HepG2 (cell line): ENCODE results near the gene SAMD9. TPM values are rescaled to one million over a fixed set of nuclear protein-coding genes. Genes with fewer than 3 reads are reported as not detected.

Experiments used
- ATAC-seq: fragments of 200-7000 bp; cut with Tn5 transposase; 3 replicates; pipeline ENCODE4 v1.9.1; 2020; ENCODE audit warnings: mild to moderate bottlenecking, moderate library complexity
- BruUV-seq: library from RNA; stranded (reverse); fragments of 400-500 nt; replicated peaks from 2 replicates; lab custom pipeline; 2021; lab: Mats Ljungman, UMichigan
- CTCF ChIA-PET: fragments of 300-600 bp; formaldehyde crosslinking; extraction: SDS; loops from one replicate; lab custom pipeline; 2021; ENCODE audit warnings: low total read pairs, inconsistent platforms, low intra/inter-chr PET ratio; lab: Yijun Ruan, JAX
- POLR2A ChIA-PET: fragments of 350-600 bp; sonication (Branson Sonifier 250); formaldehyde crosslinking; loops from one replicate; lab custom pipeline; 2020; ENCODE audit warnings: antibody characterized with exemption, inconsistent platforms; lab: Yijun Ruan, JAX
- DNase-seq: peaks from one replicate; pipeline ENCODE4 v3.0.0-alpha.2; 2015; ENCODE audit warnings: low spot score
- FAIRE-seq: peaks from 3 replicates; lab custom pipeline; 2011; peaks lifted over from hg19 to GRCh38; lab: Jason Lieb, UNC
- H2AFZ ChIP-seq: one replicate; pipeline ENCODE4 v1.6.1; 2011; ENCODE audit warnings: low read length, inconsistent platforms
- H3K27ac ChIP-seq: fragments of 300-600 bp; 3 replicates; pipeline ENCODE4 v1.8.0; 2011; ENCODE audit warnings: mixed run types, mild to moderate bottlenecking, mixed read lengths, low read length, inconsistent platforms; ENCODE audit not compliant: insufficient read depth; ENCODE audit errors: extremely low read length
- H3K27me3 ChIP-seq, 2 experiments: fragments of 200-600 bp in 1 of 2; 2 replicates in 1 of 2; 3 replicates in 1 of 2; pipeline versions ENCODE4 v1.6.0 to v1.8.0; 2011; ENCODE audit warnings: low read length in 2 of 2, mild to moderate bottlenecking in 2 of 2, moderate library complexity in 2 of 2, inconsistent platforms in 1 of 2; ENCODE audit not compliant: insufficient read depth in 2 of 2, control insufficient read depth in 1 of 2
- H3K36me3 ChIP-seq, 2 experiments: fragments of 200-600 bp in 1 of 2; replicated peaks in 1 of 2; 2 replicates in 1 of 2; 3 replicates in 1 of 2; pipeline versions ENCODE4 v1.5.1 to v1.8.0; 2011; ENCODE audit warnings: low read length in 2 of 2, inconsistent platforms in 1 of 2; ENCODE audit not compliant: insufficient read depth in 2 of 2, control insufficient read depth in 1 of 2
- H3K4me1 ChIP-seq: 2 replicates; pipeline ENCODE4 v1.5.1; 2012; ENCODE audit warnings: low read length, inconsistent platforms; ENCODE audit not compliant: insufficient read depth
- H3K4me2 ChIP-seq: 2 replicates; pipeline ENCODE4 v1.6.0; 2011; ENCODE audit warnings: low read depth, low read length, inconsistent platforms
- H3K4me3 ChIP-seq, 3 experiments: fragments of 200-600 bp in 1 of 3; sonication (generic), shearing (Covaris generic) in 1 of 3; replicated peaks in 1 of 3; 2 replicates each; pipeline ENCODE4 v1.5.1; 2011 to 2016; ENCODE audit warnings: low read length in 3 of 3, inconsistent platforms in 2 of 3, low read depth in 2 of 3, mild to moderate bottlenecking in 2 of 3, control low read depth in 1 of 3, mixed read lengths in 1 of 3; ENCODE audit not compliant: insufficient read depth in 1 of 3
- H3K79me2 ChIP-seq: one replicate; pipeline ENCODE4 v1.6.1; 2011; ENCODE audit warnings: low read length, inconsistent platforms; ENCODE audit not compliant: insufficient read depth
- H3K9ac ChIP-seq: 2 replicates; pipeline ENCODE4 v1.6.0; 2011; ENCODE audit warnings: mild to moderate bottlenecking, low read depth, low read length, inconsistent platforms; ENCODE audit not compliant: insufficient read depth
- H3K9me3 ChIP-seq: 2 replicates; pipeline ENCODE4 v1.5.1; 2012; ENCODE audit warnings: mild to moderate bottlenecking, low read length
- H4K20me1 ChIP-seq: 2 replicates; pipeline ENCODE4 v1.6.0; 2011; ENCODE audit warnings: inconsistent platforms, mild to moderate bottlenecking, low read length, moderate library complexity; ENCODE audit not compliant: insufficient read depth
- CHD2 ChIP-seq: IDR thresholded peaks from 2 replicates; pipeline ENCODE4 v1.6.1; 2011; ENCODE audit warnings: low read depth, low read length, improper control_type of control experiment
- GATA4 ChIP-seq: sonication (generic); IDR thresholded peaks from 2 replicates; pipeline ENCODE4 v1.6.1; 2016; ENCODE audit warnings: antibody characterized with exemption, low read depth, borderline replicate concordance
- KDM4B ChIP-seq: sonication (generic); formaldehyde crosslinking; IDR thresholded peaks from 2 replicates; pipeline ENCODE4 v1.4.0; 2020; ENCODE audit warnings: missing genetic modification reagents
- MIER3 ChIP-seq: IDR thresholded peaks from 2 replicates; pipeline ENCODE4 v1.6.1; 2016; ENCODE audit warnings: missing compliant biosample characterization, borderline replicate concordance
- NRL ChIP-seq: sonication (generic); formaldehyde crosslinking; IDR thresholded peaks from 2 replicates; pipeline ENCODE4 v1.5.0; 2020; ENCODE audit warnings: missing genetic modification reagents, mild to moderate bottlenecking, moderate library complexity, borderline replicate concordance
- ZNF12 ChIP-seq: sonication (generic); formaldehyde crosslinking; IDR thresholded peaks from 2 replicates; pipeline ENCODE4 v1.5.0; 2020; ENCODE audit warnings: missing genetic modification reagents
- ZNF207 ChIP-seq: fragments of 450-650 bp; IDR thresholded peaks from 2 replicates; pipeline ENCODE4 v1.6.1; 2016; ENCODE audit warnings: antibody characterized with exemption, borderline replicate concordance
- ZNF333 ChIP-seq: sonication (generic); formaldehyde crosslinking; IDR thresholded peaks from 2 replicates; pipeline ENCODE4 v1.4.0; 2020; ENCODE audit warnings: mild to moderate bottlenecking, missing genetic modification reagents, borderline replicate concordance
- WGBS: methylation state at CpG from one replicate; pipeline ENCODE4 v1.1.6; 2017; ENCODE audit warnings: low lambda C conversion rate; 5-methylcytosine and 5-hydroxymethylcytosine counted together
- in situ Hi-C: cut with HindIII; loops from 2 replicates; pipeline ENCODE4 v1.10.0; 2017; ENCODE audit warnings: low pct_unique_long_range_greater_than_20kb; ENCODE audit not compliant: extremely low pct_ligation_motif_present
- intact Hi-C: fragments of 100-400 bp; cut with micrococcal nuclease; formaldehyde crosslinking; loops from one replicate; pipeline ENCODE4 v1.10.0; 2022; ENCODE audit not compliant: unreplicated experiment
- polyA plus RNA-seq, 8 experiments: library from polyadenylated mRNA; depleted of rRNA in 3 of 8; stranded (reverse) in 7 of 8; unstranded in 1 of 8; fragments of >200 nt; fragmentation: Illumina TruSeq in 4 of 8; extraction: Trizol in 4 of 8; gene quantifications; 2 replicates each; pipeline versions ENCODE4 v1.2.1 to v1.2.3, GENCODE V29; 2011 to 2016; ENCODE audit warnings: low read depth in 4 of 8, missing spikeins in 1 of 8, mixed read lengths in 1 of 8; ENCODE audit not compliant: insufficient read depth in 1 of 8
- total RNA-seq, 5 experiments: library from RNA; depleted of rRNA; stranded (reverse); fragments of >200 nt; fragmentation: Illumina TruSeq; extraction: Trizol; gene quantifications; 2 replicates each; pipeline ENCODE4 v1.2.3, GENCODE V29; 2016; ENCODE audit warnings: low read depth in 1 of 5
- TF ChIP-seq, protein P1 (sequence below): sonication (generic); formaldehyde crosslinking; IDR thresholded peaks from 2 replicates; pipeline ENCODE4 v1.4.0; 2020; ENCODE audit warnings: missing genetic modification reagents
- TF ChIP-seq, protein P2 (sequence below): sonication (generic); formaldehyde crosslinking; IDR thresholded peaks from 2 replicates; pipeline ENCODE4 v1.9.0; 2021; ENCODE audit warnings: missing genetic modification reagents, borderline replicate concordance
- TF ChIP-seq, protein P3 (sequence below): sonication (generic); formaldehyde crosslinking; IDR thresholded peaks from 2 replicates; pipeline ENCODE4 v1.4.0; 2020; ENCODE audit warnings: missing genetic modification reagents

The SAMD9 gene
- total and polyA plus RNA-seq, 2 of the 13 experiments (the other 11 are each of a cell fraction or from before 2014, with no cell fraction given): 0.08 to 1.5 TPM

DNA sequence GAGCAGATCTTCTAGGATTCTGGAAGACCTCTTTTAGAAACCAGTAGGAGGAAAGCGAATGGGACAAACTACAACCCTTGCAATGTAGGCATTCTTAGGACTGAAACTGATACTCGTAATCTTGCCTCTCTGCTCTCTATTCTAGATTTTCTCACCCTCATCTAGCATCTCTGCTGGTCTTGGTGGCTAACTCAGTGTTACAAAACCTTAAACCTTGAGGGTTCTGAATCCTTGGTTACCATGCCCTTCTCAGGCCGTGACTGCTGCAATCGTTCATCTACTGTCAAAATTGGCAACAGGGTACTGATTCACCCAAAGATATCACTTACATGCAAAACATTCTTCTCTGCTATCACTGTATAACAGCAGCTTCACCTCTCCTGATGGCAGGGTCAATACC is 55.2 kb downstream of the SAMD9 start (continued):
- TF ChIP-seq, protein P1, sequence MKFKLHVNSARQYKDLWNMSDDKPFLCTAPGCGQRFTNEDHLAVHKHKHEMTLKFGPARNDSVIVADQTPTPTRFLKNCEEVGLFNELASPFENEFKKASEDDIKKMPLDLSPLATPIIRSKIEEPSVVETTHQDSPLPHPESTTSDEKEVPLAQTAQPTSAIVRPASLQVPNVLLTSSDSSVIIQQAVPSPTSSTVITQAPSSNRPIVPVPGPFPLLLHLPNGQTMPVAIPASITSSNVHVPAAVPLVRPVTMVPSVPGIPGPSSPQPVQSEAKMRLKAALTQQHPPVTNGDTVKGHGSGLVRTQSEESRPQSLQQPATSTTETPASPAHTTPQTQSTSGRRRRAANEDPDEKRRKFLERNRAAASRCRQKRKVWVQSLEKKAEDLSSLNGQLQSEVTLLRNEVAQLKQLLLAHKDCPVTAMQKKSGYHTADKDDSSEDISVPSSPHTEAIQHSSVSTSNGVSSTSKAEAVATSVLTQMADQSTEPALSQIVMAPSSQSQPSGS: no peak
- TF ChIP-seq, protein P2, sequence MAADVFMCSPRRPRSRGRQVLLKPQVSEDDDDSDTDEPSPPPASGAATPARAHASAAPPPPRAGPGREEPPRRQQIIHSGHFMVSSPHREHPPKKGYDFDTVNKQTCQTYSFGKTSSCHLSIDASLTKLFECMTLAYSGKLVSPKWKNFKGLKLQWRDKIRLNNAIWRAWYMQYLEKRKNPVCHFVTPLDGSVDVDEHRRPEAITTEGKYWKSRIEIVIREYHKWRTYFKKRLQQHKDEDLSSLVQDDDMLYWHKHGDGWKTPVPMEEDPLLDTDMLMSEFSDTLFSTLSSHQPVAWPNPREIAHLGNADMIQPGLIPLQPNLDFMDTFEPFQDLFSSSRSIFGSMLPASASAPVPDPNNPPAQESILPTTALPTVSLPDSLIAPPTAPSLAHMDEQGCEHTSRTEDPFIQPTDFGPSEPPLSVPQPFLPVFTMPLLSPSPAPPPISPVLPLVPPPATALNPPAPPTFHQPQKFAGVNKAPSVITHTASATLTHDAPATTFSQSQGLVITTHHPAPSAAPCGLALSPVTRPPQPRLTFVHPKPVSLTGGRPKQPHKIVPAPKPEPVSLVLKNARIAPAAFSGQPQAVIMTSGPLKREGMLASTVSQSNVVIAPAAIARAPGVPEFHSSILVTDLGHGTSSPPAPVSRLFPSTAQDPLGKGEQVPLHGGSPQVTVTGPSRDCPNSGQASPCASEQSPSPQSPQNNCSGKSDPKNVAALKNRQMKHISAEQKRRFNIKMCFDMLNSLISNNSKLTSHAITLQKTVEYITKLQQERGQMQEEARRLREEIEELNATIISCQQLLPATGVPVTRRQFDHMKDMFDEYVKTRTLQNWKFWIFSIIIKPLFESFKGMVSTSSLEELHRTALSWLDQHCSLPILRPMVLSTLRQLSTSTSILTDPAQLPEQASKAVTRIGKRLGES (CRISPR knock-in tag): no peak
- TF ChIP-seq GATA4 (no peak), CHD2 (no peak)

DNA sequence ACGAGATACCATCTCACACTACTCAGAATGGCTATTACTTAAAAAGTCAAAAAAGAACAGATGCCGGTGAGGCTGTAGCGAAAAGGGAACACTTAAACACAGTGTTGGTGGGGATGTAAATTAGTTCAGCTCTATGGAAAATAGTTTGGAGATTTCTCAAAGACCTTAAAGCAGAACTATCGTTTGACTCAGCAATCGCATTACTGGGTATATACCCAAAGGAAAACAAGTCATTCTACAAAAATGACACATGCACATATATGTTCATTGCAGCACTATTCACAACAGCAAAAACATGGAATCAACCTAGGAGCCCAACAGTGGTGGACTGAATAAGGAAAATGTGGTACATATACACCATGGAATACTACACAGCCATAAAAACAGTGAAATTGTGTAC is 56.9 kb downstream of the SAMD9 start:
- TF ChIP-seq NRL (CRISPR knock-in tag) (no peak), MIER3 (CRISPR knock-in tag) (no peak), ZNF207 (no peak), ZNF333 (CRISPR knock-in tag) (no peak), ZNF12 (CRISPR knock-in tag) (no peak), KDM4B (no peak)
- TF ChIP-seq, protein P3, sequence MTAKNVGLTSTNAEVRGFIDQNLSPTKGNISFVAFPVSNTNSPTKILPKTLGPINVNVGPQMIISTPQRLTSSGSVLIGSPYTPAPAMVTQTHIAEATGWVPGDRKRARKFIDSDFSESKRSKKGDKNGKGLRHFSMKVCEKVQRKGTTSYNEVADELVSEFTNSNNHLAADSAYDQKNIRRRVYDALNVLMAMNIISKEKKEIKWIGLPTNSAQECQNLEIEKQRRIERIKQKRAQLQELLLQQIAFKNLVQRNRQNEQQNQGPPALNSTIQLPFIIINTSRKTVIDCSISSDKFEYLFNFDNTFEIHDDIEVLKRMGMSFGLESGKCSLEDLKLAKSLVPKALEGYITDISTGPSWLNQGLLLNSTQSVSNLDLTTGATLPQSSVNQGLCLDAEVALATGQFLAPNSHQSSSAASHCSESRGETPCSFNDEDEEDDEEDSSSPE: no peak
- Histone ChIP-seq H3K4me2 (no peak overlapping the region), H4K20me1 (no peaks in the 10 kb centered on the region), H3K27ac (no peak overlapping the region), H2AFZ (no peak overlapping the region), H3K27me3 (peaks cover 0 to 3% of the 10 kb centered on the region in 2 experiments; a peak in 1 of 5 replicates), H3K9me3 (no peaks in the 10 kb centered on the region), H3K36me3 (no peaks in the 10 kb centered on the region), H3K4me3 (no peak overlapping the region), H3K9ac (no peak overlapping the region), H3K79me2 (no peaks in the 10 kb centered on the region), H3K4me1 (no peaks in the 10 kb centered on the region)
- ATAC-seq: no peak
- WGBS: 45% methylated on average over 5 of the region's 5 CpGs
- DNase-seq: no peak
- ChIA-PET CTCF (no interaction called here), POLR2A (no interaction called here)
- BruUV-seq: no TSS peak
- intact Hi-C loops: no loop called here
- in situ Hi-C loops: loop anchor here (25.0 kb wide), 1 partner anchor 624 kb away; the partner anchor contains the start of gene GATAD1
- no peak for FAIRE-seq
